GM12878 (cell line): ENCODE results near the gene SLC37A1. TPM values are rescaled to one million over a fixed set of nuclear protein-coding genes. Genes with fewer than 3 reads are reported as not detected.

Experiments used
- BACH1 ChIP-seq: fragments of 450-650 bp; IDR thresholded peaks from 2 replicates; pipeline ENCODE4 v1.6.1; 2017; ENCODE audit warnings: mild to moderate bottlenecking, borderline replicate concordance
- BHLHE40 ChIP-seq, 2 experiments: fragments of 450-650 bp in 1 of 2; IDR thresholded peaks; 2 replicates each; pipeline ENCODE4 v1.6.1; 2011 to 2017; ENCODE audit warnings: low read depth in 2 of 2, borderline replicate concordance in 1 of 2, improper control_type of control experiment in 1 of 2, low read length in 1 of 2, mild to moderate bottlenecking in 1 of 2
- CREB1 ChIP-seq: IDR thresholded peaks from 2 replicates; pipeline ENCODE4 v1.6.1; 2012; ENCODE audit warnings: low read depth, mild to moderate bottlenecking, inconsistent platforms
- CREM ChIP-seq: IDR thresholded peaks from 2 replicates; pipeline ENCODE4 v1.6.1; 2014; ENCODE audit warnings: antibody characterized with exemption, low read depth
- ELK1 ChIP-seq: IDR thresholded peaks from 2 replicates; pipeline ENCODE4 v1.6.1; 2012; ENCODE audit warnings: low read depth, low read length, improper control_type of control experiment
- IRF4 ChIP-seq: IDR thresholded peaks from 2 replicates; pipeline ENCODE4 v1.6.1; 2011; ENCODE audit warnings: low read depth, low read length
- KAT2A ChIP-seq: conservative IDR thresholded peaks from 2 replicates; pipeline ENCODE4 v1.6.1; 2011; ENCODE audit warnings: low read depth, low read length; ENCODE audit not compliant: control insufficient read depth
- LARP7 ChIP-seq: fragments of 450-650 bp; IDR thresholded peaks from 2 replicates; pipeline ENCODE4 v1.6.1; 2017; ENCODE audit warnings: mild to moderate bottlenecking
- MLLT1 ChIP-seq: fragments of 450-650 bp; IDR thresholded peaks from 2 replicates; pipeline ENCODE4 v1.6.1; 2016; ENCODE audit warnings: mild to moderate bottlenecking
- MXI1 ChIP-seq: fragments of 150-350 bp; IDR thresholded peaks from 2 replicates; pipeline ENCODE4 v1.6.1; 2011; ENCODE audit warnings: low read depth, mild to moderate bottlenecking, inconsistent platforms, low read length, improper control_type of control experiment
- MYC ChIP-seq: IDR thresholded peaks from 2 replicates; pipeline ENCODE4 v1.6.1; 2011; ENCODE audit warnings: mild to moderate bottlenecking, low read length, moderate library complexity, inconsistent platforms; ENCODE audit not compliant: insufficient read depth, insufficient replicate concordance, insufficient read length, severe bottlenecking
- PBX3 ChIP-seq: IDR thresholded peaks from 2 replicates; pipeline ENCODE4 v1.6.1; 2011; ENCODE audit warnings: mild to moderate bottlenecking, low read depth, low read length, moderate library complexity; ENCODE audit not compliant: insufficient replicate concordance
- RAD51 ChIP-seq: fragments of 450-650 bp; IDR thresholded peaks from 2 replicates; pipeline ENCODE4 v1.6.1; 2016; ENCODE audit warnings: moderate library complexity, mild to moderate bottlenecking, inconsistent platforms
- RB1 ChIP-seq: fragments of 450-650 bp; formaldehyde crosslinking; IDR thresholded peaks from 2 replicates; pipeline ENCODE4 v1.6.1; 2017; ENCODE audit warnings: mild to moderate bottlenecking, borderline replicate concordance
- SIN3A ChIP-seq: IDR thresholded peaks from 2 replicates; pipeline ENCODE4 v1.6.1; 2012; ENCODE audit warnings: low read depth, low read length, improper control_type of control experiment
- SUPT20H ChIP-seq: IDR thresholded peaks from 2 replicates; pipeline ENCODE4 v1.6.1; 2011; ENCODE audit warnings: low read depth, mild to moderate bottlenecking, low read length, moderate library complexity, borderline replicate concordance; ENCODE audit not compliant: control insufficient read depth
- TARDBP ChIP-seq: IDR thresholded peaks from 2 replicates; pipeline ENCODE4 v1.6.1; 2016; ENCODE audit warnings: borderline replicate concordance
- TCF3 ChIP-seq: IDR thresholded peaks from 2 replicates; pipeline ENCODE4 v1.6.1; 2012; ENCODE audit warnings: low read depth, mild to moderate bottlenecking, low read length, borderline replicate concordance; ENCODE audit not compliant: insufficient read depth
- ZBTB4 ChIP-seq: fragments of 450-650 bp; formaldehyde crosslinking; IDR thresholded peaks from 2 replicates; pipeline ENCODE4 v1.4.0; 2022; ENCODE audit warnings: mild to moderate bottlenecking, moderate library complexity
- ZNF207 ChIP-seq: fragments of 450-650 bp; IDR thresholded peaks from 2 replicates; pipeline ENCODE4 v1.6.1; 2014; ENCODE audit warnings: antibody characterized with exemption, mild to moderate bottlenecking, borderline replicate concordance
- ZNF24 ChIP-seq: fragments of 450-650 bp; IDR thresholded peaks from 2 replicates; pipeline ENCODE4 v1.6.1; 2017; ENCODE audit warnings: antibody characterized with exemption, mild to moderate bottlenecking
- polyA plus RNA-seq, 11 experiments: library from polyadenylated mRNA; depleted of rRNA in 4 of 11; unstranded in 6 of 11; stranded (reverse) in 5 of 11; fragments of >200 nt; fragmentation: Nextera tagmentation in 4 of 11; fragmentation: Illumina TruSeq in 1 of 11; extraction: Ambion mirVana in 4 of 11; extraction: Trizol in 1 of 11; gene quantifications; 1 replicate in 1 of 11; 2 replicates in 10 of 11; pipeline versions ENCODE4 v1.2.1 to v1.2.3, GENCODE V29; 2011 to 2016; ENCODE audit warnings: inconsistent platforms in 2 of 11, missing spikeins in 2 of 11, low read depth in 1 of 11
- total RNA-seq, 4 experiments: library from RNA; depleted of rRNA in 3 of 4; stranded (reverse); fragments of >200 nt in 3 of 4; fragmentation: Illumina TruSeq in 1 of 4; extraction: Trizol in 1 of 4; gene quantifications; 2 replicates each; pipeline versions ENCODE4 v1.2.1 to v1.2.3, GENCODE V29; 2013 to 2021

The SLC37A1 gene
- total and polyA plus RNA-seq, 10 of the 15 experiments (the other 5 are each of a cell fraction or from before 2014, with no cell fraction given): 1.1 to 35.5 (median 24.4) TPM

GRCh38 chr21:42496120-42496838, 17.4 kb upstream of the SLC37A1 start, which contains the start of gene RSPH1 (continued):
- TF ChIP-seq MYC (no peak), MLLT1 (0 out of 2 replicates have a peak, but pooled peaks have one; percentile 43), LARP7 (peak; percentile 72), BACH1 (0 out of 2 replicates have a peak, but pooled peaks have one; percentile 16), ELK1 (peak; percentile 57; the same call in 1 of the 2 replicates), IRF4 (no peak), MXI1 (peak; percentile 98), BHLHE40 (IDR thresholded peaks at IDR 0.05; ENCODE audit: borderline replicate concordance in 1 of 2, low read depth in 2 of 2, low read length in 1 of 2) (peak in 1 of 2 experiments; percentile 26; a peak in 1 of 4 replicates), ZNF207 (peak; percentile 76), SUPT20H (no peak), TARDBP (no peak), CREB1 (peak; percentile 92), PBX3 (peak; percentile 53), ZBTB4 (CRISPR knock-in tag) (no peak), ZNF24 (no peak), CREM (peak; percentile 81), KAT2A (no peak), TCF3 (no peak), RAD51 (no peak), SIN3A (peak; percentile 96), RB1 (peak; percentile 55; the same call in 1 of the 2 replicates)
